PC-9 (cell line): ENCODE results near the gene CMTM3. TPM values are rescaled to one million over a fixed set of nuclear protein-coding genes. Genes with fewer than 3 reads are reported as not detected.

ENCODE experiments used
- BruUV-seq: library from RNA; stranded (reverse); fragments of 400-500 nt; replicated peaks from 2 replicates; lab custom pipeline; 2021; lab: Mats Ljungman, UMichigan
- CTCF ChIA-PET: fragments of 300-600 bp; sonication (Branson Sonifier 250); formaldehyde crosslinking; loops from one replicate; lab custom pipeline; 2022; ENCODE audit warnings: antibody characterized with exemption; lab: Charles Lee
- POLR2A ChIA-PET: fragments of 300-600 bp; sonication (Branson Sonifier 250); formaldehyde crosslinking; loops from one replicate; lab custom pipeline; 2022; ENCODE audit warnings: antibody characterized with exemption; ENCODE audit not compliant: unreplicated experiment; lab: Charles Lee
- DNase-seq, 2 experiments: peaks; one replicate each; pipeline versions ENCODE4 v3.0.0 to v3.0.0-alpha.2; 2015 to 2022; ENCODE audit warnings: mixed read lengths in 1 of 2
- H2AFZ ChIP-seq: fragments of 200-600 bp; sonication (generic); 2 replicates; pipeline ENCODE4 v1.8.1; 2017; ENCODE audit warnings: antibody characterized with exemption
- H3F3A ChIP-seq: fragments of 200-600 bp; sonication (generic); 2 replicates; pipeline ENCODE4 v1.8.1; 2017; ENCODE audit warnings: antibody characterized with exemption, mild to moderate bottlenecking, low read depth; ENCODE audit not compliant: insufficient read depth
- H3K27ac ChIP-seq: fragments of 200-600 bp; sonication (generic); 2 replicates; pipeline ENCODE4 v1.6.1; 2016; ENCODE audit warnings: mixed run types
- H3K27me3 ChIP-seq: fragments of 200-600 bp; sonication (generic); 2 replicates; pipeline ENCODE4 v1.6.1; 2016; ENCODE audit warnings: low read depth, mixed run types; ENCODE audit not compliant: insufficient read depth
- H3K36me3 ChIP-seq: fragments of 200-600 bp; sonication (generic); 2 replicates; pipeline ENCODE4 v1.6.1; 2016; ENCODE audit warnings: low read depth, mixed run types
- H3K4me1 ChIP-seq: fragments of 200-600 bp; sonication (generic); replicated peaks from 2 replicates; pipeline ENCODE4 v1.6.1; 2016; ENCODE audit warnings: mixed run types; ENCODE audit not compliant: insufficient read depth
- H3K4me2 ChIP-seq: fragments of 200-600 bp; sonication (generic); 2 replicates; pipeline ENCODE4 v1.6.1; 2017; ENCODE audit warnings: mixed run types
- H3K4me3 ChIP-seq: fragments of 200-600 bp; sonication (generic); 2 replicates; pipeline ENCODE4 v1.6.1; 2016; ENCODE audit warnings: mixed run types
- H3K79me2 ChIP-seq: fragments of 200-600 bp; sonication (generic); 2 replicates; pipeline ENCODE4 v1.6.1; 2017; ENCODE audit warnings: low read depth, mixed run types
- H3K9me2 ChIP-seq: fragments of 200-600 bp; sonication (generic); 2 replicates; pipeline ENCODE4 v1.8.1; 2017; ENCODE audit warnings: mild to moderate bottlenecking; ENCODE audit not compliant: insufficient read depth
- H3K9me3 ChIP-seq: fragments of 200-600 bp; sonication (generic); 2 replicates; pipeline ENCODE4 v1.8.1; 2016; ENCODE audit warnings: low read depth; ENCODE audit not compliant: insufficient read depth
- H4K20me1 ChIP-seq: fragments of 200-600 bp; sonication (generic); 2 replicates; pipeline ENCODE4 v1.8.1; 2017; ENCODE audit not compliant: insufficient read depth
- EZH2 ChIP-seq: fragments of 200-600 bp; sonication (generic); IDR thresholded peaks from 2 replicates; pipeline ENCODE4 v1.8.0; 2017; ENCODE audit warnings: antibody characterized with exemption, low read depth
- intact Hi-C: fragments of 100-400 bp; cut with micrococcal nuclease; formaldehyde crosslinking; loops from one replicate; pipeline ENCODE4 v1.10.0; 2022; ENCODE audit not compliant: unreplicated experiment
- total RNA-seq: library from RNA; stranded (reverse); gene quantifications from 2 replicates; pipeline ENCODE4 v1.2.3, GENCODE V29; 2021
- TF ChIP-seq, protein P1 (sequence below): fragments of 200-600 bp; sonication (generic); conservative IDR thresholded peaks from 2 replicates; pipeline ENCODE4 v1.6.1; 2017; ENCODE audit warnings: mixed run types, antibody characterized with exemption, mild to moderate bottlenecking, moderate library complexity

The CMTM3 gene
- total RNA-seq, 1 experiment from 2014 or later: 32.0 TPM

DNA sequence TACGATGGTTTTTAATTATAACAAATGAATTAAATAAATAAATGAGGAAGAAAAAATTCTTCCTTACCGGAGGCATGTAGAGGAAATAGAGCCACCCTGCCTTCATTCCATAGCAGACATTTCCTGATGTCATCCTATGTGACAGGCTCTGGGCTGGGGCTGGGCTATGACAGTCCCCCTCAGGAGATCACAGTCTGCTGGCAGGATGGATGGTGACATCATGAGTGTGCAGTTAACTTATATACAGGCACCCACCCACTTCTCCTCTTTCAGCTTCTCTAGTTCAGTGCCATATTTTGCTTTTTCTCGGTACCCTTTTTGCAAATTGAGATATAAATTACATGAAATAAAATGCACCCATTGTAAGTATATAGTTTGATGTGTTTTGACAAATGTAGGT is 6.4 kb upstream of the CMTM3 start:
- no peak for TF ChIP-seq EZH2
- TF ChIP-seq, protein P1, sequence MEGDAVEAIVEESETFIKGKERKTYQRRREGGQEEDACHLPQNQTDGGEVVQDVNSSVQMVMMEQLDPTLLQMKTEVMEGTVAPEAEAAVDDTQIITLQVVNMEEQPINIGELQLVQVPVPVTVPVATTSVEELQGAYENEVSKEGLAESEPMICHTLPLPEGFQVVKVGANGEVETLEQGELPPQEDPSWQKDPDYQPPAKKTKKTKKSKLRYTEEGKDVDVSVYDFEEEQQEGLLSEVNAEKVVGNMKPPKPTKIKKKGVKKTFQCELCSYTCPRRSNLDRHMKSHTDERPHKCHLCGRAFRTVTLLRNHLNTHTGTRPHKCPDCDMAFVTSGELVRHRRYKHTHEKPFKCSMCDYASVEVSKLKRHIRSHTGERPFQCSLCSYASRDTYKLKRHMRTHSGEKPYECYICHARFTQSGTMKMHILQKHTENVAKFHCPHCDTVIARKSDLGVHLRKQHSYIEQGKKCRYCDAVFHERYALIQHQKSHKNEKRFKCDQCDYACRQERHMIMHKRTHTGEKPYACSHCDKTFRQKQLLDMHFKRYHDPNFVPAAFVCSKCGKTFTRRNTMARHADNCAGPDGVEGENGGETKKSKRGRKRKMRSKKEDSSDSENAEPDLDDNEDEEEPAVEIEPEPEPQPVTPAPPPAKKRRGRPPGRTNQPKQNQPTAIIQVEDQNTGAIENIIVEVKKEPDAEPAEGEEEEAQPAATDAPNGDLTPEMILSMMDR: no peak

DNA sequence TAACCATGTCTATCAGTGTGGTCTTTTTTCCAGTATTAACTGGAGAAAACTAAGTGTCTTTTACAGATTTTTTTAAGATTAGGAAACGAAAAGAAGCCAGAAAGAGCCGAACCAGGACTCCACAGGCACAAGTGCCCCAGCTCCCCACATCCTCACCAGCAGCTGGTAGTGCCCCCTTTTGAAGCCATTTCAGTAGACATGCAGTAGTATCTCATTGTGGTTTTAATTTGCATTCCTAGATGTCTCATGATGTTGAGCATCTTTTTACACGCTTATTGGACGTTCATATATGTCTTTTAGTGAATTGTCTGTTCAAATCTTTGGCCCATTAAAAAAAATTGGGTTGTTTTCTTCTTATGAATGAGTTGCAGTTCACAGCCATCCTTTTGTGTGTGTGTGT is 4.8 kb upstream of the CMTM3 start:
- no peaks in the 10 kb centered on the region for H3K9me3 ChIP-seq
- DNase-seq: no peak
- no peaks in the 10 kb centered on the region for H4K20me1 ChIP-seq
- TF ChIP-seq, protein P1: no peak
- no peak for TF ChIP-seq EZH2
- no peaks in the 10 kb centered on the region for H3K27me3 ChIP-seq
- H3K4me1 ChIP-seq: peaks cover 5% of the 10 kb centered on the region; the same call in 1 of the 2 replicates
- H2AFZ ChIP-seq: no peak overlapping the region
- intact Hi-C loops: loop anchor here (5.0 kb wide), 1 partner anchor 47 kb away; the partner anchor contains the start of genes CKLF and TK2
- H3K36me3 ChIP-seq: no peaks in the 10 kb centered on the region
- H3K9me2 ChIP-seq: no peaks in the 10 kb centered on the region
- POLR2A ChIA-PET: no interaction called here
- CTCF ChIA-PET: no interaction called here
- no peaks in the 10 kb centered on the region for H3K79me2 ChIP-seq
- H3F3A ChIP-seq: 0 out of 2 replicates have a peak, but pooled peaks cover 4% of the 10 kb centered on the region
- H3K4me2 ChIP-seq: no peak overlapping the region
- no TSS peak for BruUV-seq
- no peak overlapping the region for H3K4me3 ChIP-seq
- H3K27ac ChIP-seq: no peak overlapping the region

More for the DNA sequence above, 6.4 kb upstream of the CMTM3 start:
- H3K27ac ChIP-seq: no peak overlapping the region
- no peaks in the 10 kb centered on the region for H3K36me3 ChIP-seq
- intact Hi-C loops: no loop called here
- H3K9me3 ChIP-seq: no peaks in the 10 kb centered on the region
- DNase-seq: no peak
- no peaks in the 10 kb centered on the region for H3K27me3 ChIP-seq
- ChIA-PET POLR2A (no interaction called here), CTCF (no interaction called here)
- H4K20me1 ChIP-seq: no peaks in the 10 kb centered on the region
- H3K4me2 ChIP-seq: no peak overlapping the region
- no TSS peak for BruUV-seq
- no peaks in the 10 kb centered on the region for H3F3A ChIP-seq
- H3K4me3 ChIP-seq: no peak overlapping the region
- no peaks in the 10 kb centered on the region for H3K9me2 ChIP-seq
- no peaks in the 10 kb centered on the region for H3K79me2 ChIP-seq
- H2AFZ ChIP-seq: no peak overlapping the region
- H3K4me1 ChIP-seq: no peaks in the 10 kb centered on the region

DNA sequence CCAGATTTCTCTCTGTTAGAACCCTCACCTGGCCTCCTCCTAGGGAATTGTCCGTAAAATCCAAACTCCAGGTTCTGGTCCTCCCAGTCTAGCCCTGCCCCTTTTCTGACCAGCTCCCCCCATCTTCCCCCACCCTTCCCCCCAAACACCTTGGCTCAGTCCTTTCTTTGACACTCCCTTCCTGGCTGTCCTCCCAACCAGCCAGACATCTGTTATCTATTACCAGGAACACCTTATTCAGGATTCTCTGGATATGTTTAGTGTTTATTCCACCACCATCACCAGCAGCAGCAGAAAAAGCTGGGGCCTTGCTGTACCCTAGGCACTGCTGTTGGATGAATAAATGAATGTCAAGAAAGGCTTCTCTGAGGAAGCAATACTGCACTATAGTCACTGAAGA is 4.0 kb upstream of the CMTM3 start:
- H3K79me2 ChIP-seq: no peaks in the 10 kb centered on the region
- TF ChIP-seq, protein P1: no peak
- TF ChIP-seq EZH2: no peak
- H4K20me1 ChIP-seq: no peaks in the 10 kb centered on the region
- intact Hi-C loops: loop anchor here (5.0 kb wide), 1 partner anchor 48 kb away; the partner anchor contains the start of genes CKLF and TK2
- H3K9me3 ChIP-seq: no peaks in the 10 kb centered on the region
- H3K27ac ChIP-seq: no peak overlapping the region
- no peaks in the 10 kb centered on the region for H3K36me3 ChIP-seq
- no peak overlapping the region for H3K4me3 ChIP-seq
- CTCF ChIA-PET: no interaction called here
- BruUV-seq: no TSS peak
- no peak overlapping the region for H3K4me2 ChIP-seq
- H3K27me3 ChIP-seq: no peaks in the 10 kb centered on the region
- peaks cover 5% of the 10 kb centered on the region; the same call in 1 of the 2 replicates for H3K4me1 ChIP-seq
- POLR2A ChIA-PET: no interaction called here
- H3F3A ChIP-seq: 0 out of 2 replicates have a peak, but pooled peaks cover 4% of the 10 kb centered on the region
- DNase-seq: no peak
- no peaks in the 10 kb centered on the region for H3K9me2 ChIP-seq
- no peak overlapping the region for H2AFZ ChIP-seq
